Measurements from ENCODE around the gene ZNF451.

The ZNF451 gene

DNA sequence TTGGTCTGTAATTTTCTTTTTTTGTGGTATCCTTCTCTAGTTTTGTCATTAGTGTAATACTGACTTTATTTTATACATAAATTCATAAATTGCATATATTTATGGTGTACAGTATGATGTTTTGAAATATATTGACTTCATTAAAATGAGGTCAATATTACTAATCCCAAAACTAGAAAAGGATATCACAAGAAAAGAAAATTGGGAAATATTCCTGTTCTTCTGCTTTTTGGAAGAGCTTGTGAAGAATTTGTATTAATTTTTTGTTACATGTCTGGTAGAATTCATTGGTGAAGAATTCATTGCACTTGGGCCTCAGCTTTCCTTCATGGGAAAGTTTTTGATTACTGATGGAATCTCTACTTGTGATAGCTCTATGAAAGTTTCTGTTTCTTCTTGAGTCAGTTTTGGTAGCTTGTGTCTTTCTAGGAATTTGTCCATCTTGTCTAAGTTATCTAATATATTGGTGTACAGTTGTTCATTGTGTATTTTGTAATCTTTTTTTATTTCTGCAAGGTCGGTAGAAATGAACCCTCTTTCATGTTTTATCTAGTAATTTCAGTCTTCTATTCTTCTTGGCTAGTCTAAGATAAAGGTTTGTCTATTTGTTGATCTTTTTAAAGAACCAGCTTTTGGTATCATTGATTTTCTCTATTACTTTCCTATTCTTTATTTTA lies 11.3 kb upstream of the ZNF451 start:
- DNase-seq (ENCODE audit: low read depth in 1 of 2, low spot score in 1 of 2) = no peak
- Histone ChIP-seq H3K4me3 (replicated peaks; ENCODE audit: insufficient read depth, low read length) (no peak overlapping the region), H3K27me3 (ENCODE audit: insufficient read depth, poor library complexity, severe bottlenecking) (no peaks in the 10 kb centered on the region), H3K27ac (replicated peaks) (no peak overlapping the region)
- TF ChIP-seq, protein P1, sequence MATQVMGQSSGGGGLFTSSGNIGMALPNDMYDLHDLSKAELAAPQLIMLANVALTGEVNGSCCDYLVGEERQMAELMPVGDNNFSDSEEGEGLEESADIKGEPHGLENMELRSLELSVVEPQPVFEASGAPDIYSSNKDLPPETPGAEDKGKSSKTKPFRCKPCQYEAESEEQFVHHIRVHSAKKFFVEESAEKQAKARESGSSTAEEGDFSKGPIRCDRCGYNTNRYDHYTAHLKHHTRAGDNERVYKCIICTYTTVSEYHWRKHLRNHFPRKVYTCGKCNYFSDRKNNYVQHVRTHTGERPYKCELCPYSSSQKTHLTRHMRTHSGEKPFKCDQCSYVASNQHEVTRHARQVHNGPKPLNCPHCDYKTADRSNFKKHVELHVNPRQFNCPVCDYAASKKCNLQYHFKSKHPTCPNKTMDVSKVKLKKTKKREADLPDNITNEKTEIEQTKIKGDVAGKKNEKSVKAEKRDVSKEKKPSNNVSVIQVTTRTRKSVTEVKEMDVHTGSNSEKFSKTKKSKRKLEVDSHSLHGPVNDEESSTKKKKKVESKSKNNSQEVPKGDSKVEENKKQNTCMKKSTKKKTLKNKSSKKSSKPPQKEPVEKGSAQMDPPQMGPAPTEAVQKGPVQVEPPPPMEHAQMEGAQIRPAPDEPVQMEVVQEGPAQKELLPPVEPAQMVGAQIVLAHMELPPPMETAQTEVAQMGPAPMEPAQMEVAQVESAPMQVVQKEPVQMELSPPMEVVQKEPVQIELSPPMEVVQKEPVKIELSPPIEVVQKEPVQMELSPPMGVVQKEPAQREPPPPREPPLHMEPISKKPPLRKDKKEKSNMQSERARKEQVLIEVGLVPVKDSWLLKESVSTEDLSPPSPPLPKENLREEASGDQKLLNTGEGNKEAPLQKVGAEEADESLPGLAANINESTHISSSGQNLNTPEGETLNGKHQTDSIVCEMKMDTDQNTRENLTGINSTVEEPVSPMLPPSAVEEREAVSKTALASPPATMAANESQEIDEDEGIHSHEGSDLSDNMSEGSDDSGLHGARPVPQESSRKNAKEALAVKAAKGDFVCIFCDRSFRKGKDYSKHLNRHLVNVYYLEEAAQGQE (IDR thresholded peaks at IDR 0.05; ENCODE audit: insufficient replicate concordance, low read depth) = no peak
- no peak for TF ChIP-seq GABPA (IDR thresholded peaks at IDR 0.05; ENCODE audit: low read depth)
- TF ChIP-seq, protein P2, sequence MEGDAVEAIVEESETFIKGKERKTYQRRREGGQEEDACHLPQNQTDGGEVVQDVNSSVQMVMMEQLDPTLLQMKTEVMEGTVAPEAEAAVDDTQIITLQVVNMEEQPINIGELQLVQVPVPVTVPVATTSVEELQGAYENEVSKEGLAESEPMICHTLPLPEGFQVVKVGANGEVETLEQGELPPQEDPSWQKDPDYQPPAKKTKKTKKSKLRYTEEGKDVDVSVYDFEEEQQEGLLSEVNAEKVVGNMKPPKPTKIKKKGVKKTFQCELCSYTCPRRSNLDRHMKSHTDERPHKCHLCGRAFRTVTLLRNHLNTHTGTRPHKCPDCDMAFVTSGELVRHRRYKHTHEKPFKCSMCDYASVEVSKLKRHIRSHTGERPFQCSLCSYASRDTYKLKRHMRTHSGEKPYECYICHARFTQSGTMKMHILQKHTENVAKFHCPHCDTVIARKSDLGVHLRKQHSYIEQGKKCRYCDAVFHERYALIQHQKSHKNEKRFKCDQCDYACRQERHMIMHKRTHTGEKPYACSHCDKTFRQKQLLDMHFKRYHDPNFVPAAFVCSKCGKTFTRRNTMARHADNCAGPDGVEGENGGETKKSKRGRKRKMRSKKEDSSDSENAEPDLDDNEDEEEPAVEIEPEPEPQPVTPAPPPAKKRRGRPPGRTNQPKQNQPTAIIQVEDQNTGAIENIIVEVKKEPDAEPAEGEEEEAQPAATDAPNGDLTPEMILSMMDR (IDR thresholded peaks at IDR 0.05; ENCODE audit: insufficient read depth, low read length) = no peak
- TF ChIP-seq SPI1 (IDR thresholded peaks at IDR 0.05; ENCODE audit: borderline replicate concordance, low read depth) = no peak
- TF ChIP-seq POLR2AphosphoS5 (IDR thresholded peaks at IDR 0.05; ENCODE audit: low read depth) = no peak

DNA sequence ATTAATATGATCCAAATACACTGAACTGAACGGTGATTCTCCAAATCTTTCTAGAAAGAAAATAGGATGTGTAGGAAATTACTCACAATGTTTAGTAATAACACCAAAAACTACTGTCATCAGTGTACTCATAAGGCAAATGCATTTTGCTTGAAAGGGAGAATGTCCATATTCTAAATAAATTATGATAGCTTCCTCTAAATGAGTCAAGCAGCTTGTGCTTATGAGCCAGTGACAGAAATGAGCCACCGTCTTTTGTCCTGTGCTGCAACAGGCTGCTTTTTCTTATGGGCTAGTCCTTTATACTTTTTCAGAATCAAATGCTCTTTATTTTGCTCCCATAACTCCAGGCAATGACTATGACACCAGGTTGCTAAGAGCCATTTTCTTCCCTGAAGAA lies 4.5 kb upstream of the ZNF451 start:
- no peak overlapping the region for H3K4me3 ChIP-seq (replicated peaks; ENCODE audit: insufficient read depth, low read length)
- TF ChIP-seq POLR2AphosphoS5 (IDR thresholded peaks at IDR 0.05; ENCODE audit: low read depth) = no peak
- TF ChIP-seq, protein P2 (IDR thresholded peaks at IDR 0.05; ENCODE audit: insufficient read depth, low read length) = no peak
- TF ChIP-seq SPI1 (IDR thresholded peaks at IDR 0.05; ENCODE audit: borderline replicate concordance, low read depth) = no peak
- TF ChIP-seq, protein P1 (IDR thresholded peaks at IDR 0.05; ENCODE audit: insufficient replicate concordance, low read depth) = no peak
- no peak for TF ChIP-seq GABPA (IDR thresholded peaks at IDR 0.05; ENCODE audit: low read depth)
- H3K27me3 ChIP-seq (ENCODE audit: insufficient read depth, poor library complexity, severe bottlenecking) = no peaks in the 10 kb centered on the region
- no peak overlapping the region for H3K27ac ChIP-seq (replicated peaks)
- DNase-seq (ENCODE audit: low read depth in 1 of 2, low spot score in 1 of 2) = no peak

DNA sequence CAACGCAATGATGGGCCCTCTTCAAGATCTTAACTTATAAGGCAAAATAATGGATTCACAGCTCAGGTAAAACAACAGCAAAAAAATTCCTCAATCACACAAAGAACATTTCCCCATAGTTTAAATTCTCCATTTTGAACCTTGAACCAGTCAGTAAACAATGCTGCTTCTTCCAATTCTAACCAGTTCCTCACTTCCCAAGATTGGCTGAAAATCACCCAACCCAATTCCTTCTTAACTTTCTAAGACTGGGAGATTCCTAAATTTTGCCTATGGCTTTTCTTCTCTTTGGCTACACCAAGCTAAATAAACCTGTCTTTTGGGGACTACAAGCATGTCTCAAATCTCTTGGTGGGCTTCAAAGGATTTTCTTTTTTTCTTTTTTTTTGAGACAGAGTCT lies 3.1 kb upstream of the ZNF451 start:
- TF ChIP-seq, protein P2 (IDR thresholded peaks at IDR 0.05; ENCODE audit: insufficient read depth, low read length) = no peak
- no peak for TF ChIP-seq GABPA (IDR thresholded peaks at IDR 0.05; ENCODE audit: low read depth)
- TF ChIP-seq, protein P1 (IDR thresholded peaks at IDR 0.05; ENCODE audit: insufficient replicate concordance, low read depth) = no peak
- no peak for DNase-seq (ENCODE audit: low read depth in 1 of 2, low spot score in 1 of 2)
- no peak overlapping the region for H3K4me3 ChIP-seq (replicated peaks; ENCODE audit: insufficient read depth, low read length)
- H3K27me3 ChIP-seq (ENCODE audit: insufficient read depth, poor library complexity, severe bottlenecking) = no peaks in the 10 kb centered on the region
- no peak overlapping the region for H3K27ac ChIP-seq (replicated peaks)

Measured in HL-60 (cell line).